GM12878 (cell line): ENCODE data around the gene BHLHE41. TPM values are rescaled to one million over a fixed set of nuclear protein-coding genes. Genes with fewer than 3 reads are reported as not detected.

ENCODE experiments used
- ATAC-seq: fragments of 200-7000 bp; cut with Tn5 transposase; 3 replicates; pipeline ENCODE4 v1.9.1; 2020; ENCODE audit warnings: mild to moderate bottlenecking, moderate library complexity
- BruUV-seq: library from RNA; stranded (reverse); fragments of 400-500 nt; replicated peaks from 2 replicates; lab custom pipeline; 2021; lab: Mats Ljungman, UMichigan
- CTCF ChIA-PET: fragments of 300-600 bp; sonication (Branson Sonifier 250); formaldehyde crosslinking; extraction: SDS; loops from one replicate; lab custom pipeline; 2021; ENCODE audit warnings: inconsistent platforms; lab: Yijun Ruan, JAX
- POLR2A ChIA-PET: fragments of 350-600 bp; formaldehyde crosslinking; extraction: SDS; loops from one replicate; lab custom pipeline; 2021; ENCODE audit warnings: inconsistent platforms; lab: Charles Lee
- RAD21 ChIA-PET: fragments of 300-600 bp; sonication (Branson Sonifier 250); formaldehyde crosslinking; loops from one replicate; lab custom pipeline; 2023; ENCODE audit warnings: antibody characterized with exemption; ENCODE audit not compliant: unreplicated experiment; lab: Charles Lee
- SMC1A ChIA-PET: fragments of 300-600 bp; sonication (Branson Sonifier 250); formaldehyde crosslinking; loops from one replicate; lab custom pipeline; 2023; ENCODE audit not compliant: unreplicated experiment, uncharacterized antibody; lab: Charles Lee
- DNase-seq: peaks from one replicate; pipeline ENCODE4 v3.0.0-alpha.2; 2011; ENCODE audit warnings: low read depth, low spot score
- FAIRE-seq: peaks from 3 replicates; lab custom pipeline; 2011; peaks lifted over from hg19 to GRCh38; lab: Jason Lieb, UNC
- H2AFZ ChIP-seq: 2 replicates; pipeline ENCODE4 v1.6.0; 2011; ENCODE audit warnings: low read depth, low read length, control low read depth; ENCODE audit not compliant: control insufficient read depth
- H3K27ac ChIP-seq: 2 replicates; pipeline ENCODE4 v1.5.1; 2011; ENCODE audit warnings: control low read depth; ENCODE audit not compliant: control insufficient read depth, insufficient read depth
- H3K27me3 ChIP-seq, 2 experiments: replicated peaks in 1 of 2; 2 replicates each; pipeline versions ENCODE4 v1.6.0 to v1.6.1; 2011; ENCODE audit warnings: low read length in 1 of 2; ENCODE audit not compliant: control insufficient read depth in 2 of 2, insufficient read depth in 2 of 2
- H3K36me3 ChIP-seq, 2 experiments: 2 replicates each; pipeline ENCODE4 v1.5.1; 2011; ENCODE audit warnings: low read length in 1 of 2; ENCODE audit not compliant: control insufficient read depth in 2 of 2, insufficient read depth in 2 of 2
- H3K4me1 ChIP-seq: 2 replicates; pipeline ENCODE4 v1.6.1; 2011; ENCODE audit warnings: mild to moderate bottlenecking, low read length, moderate library complexity, mixed read lengths; ENCODE audit not compliant: control insufficient read depth, insufficient read depth
- H3K4me2 ChIP-seq: 2 replicates; pipeline ENCODE4 v1.6.0; 2011; ENCODE audit warnings: control low read depth; ENCODE audit not compliant: control insufficient read depth, insufficient read depth
- H3K4me3 ChIP-seq: fragments of 200-600 bp; sonication (generic); 2 replicates; pipeline ENCODE4 v1.5.1; 2016
- H3K79me2 ChIP-seq: 2 replicates; pipeline ENCODE4 v1.6.0; 2011; ENCODE audit warnings: low read length; ENCODE audit not compliant: control insufficient read depth, insufficient read depth
- H3K9ac ChIP-seq: 2 replicates; pipeline ENCODE4 v1.8.0; 2011; ENCODE audit warnings: low read length, control low read depth, mixed read lengths; ENCODE audit not compliant: control insufficient read depth, insufficient read depth
- H3K9me3 ChIP-seq: replicated peaks from 3 replicates; pipeline ENCODE4 v1.5.1; 2011; ENCODE audit warnings: mild to moderate bottlenecking, low read length; ENCODE audit not compliant: control insufficient read depth, insufficient read depth
- H4K20me1 ChIP-seq: 2 replicates; pipeline ENCODE4 v1.6.0; 2011; ENCODE audit not compliant: control insufficient read depth, insufficient read depth
- ASH2L ChIP-seq: fragments of 300-600, 200-600 bp; sonication (generic); IDR thresholded peaks from 2 replicates; pipeline ENCODE4 v1.6.1; 2017; ENCODE audit warnings: low read depth, mild to moderate bottlenecking, borderline replicate concordance
- MTA2 ChIP-seq: fragments of 450-650 bp; IDR thresholded peaks from 2 replicates; pipeline ENCODE4 v1.6.1; 2016; ENCODE audit warnings: low read depth, mild to moderate bottlenecking, moderate library complexity
- NR2F1 ChIP-seq: fragments of 450-650 bp; conservative IDR thresholded peaks from 2 replicates; pipeline ENCODE4 v1.6.1; 2017; ENCODE audit warnings: mild to moderate bottlenecking
- WRNIP1 ChIP-seq: IDR thresholded peaks from 2 replicates; pipeline ENCODE4 v1.6.1; 2011; ENCODE audit warnings: low read depth, low read length, improper control_type of control experiment, borderline replicate concordance
- WGBS: methylation state at CpG from one replicate; pipeline ENCODE4 v1.1.6; 2016; ENCODE audit warnings: low lambda C conversion rate; ENCODE audit not compliant: insufficient replicate concordance, insufficient coverage; ENCODE audit errors: missing lambda C conversion rate; 5-methylcytosine and 5-hydroxymethylcytosine counted together
- in situ Hi-C: fragments of 300-500 bp; cut with MboI; formaldehyde crosslinking; loops from 9 replicates; pipeline ENCODE4 v1.14.3; 2018; ENCODE audit warnings: mixed read lengths
- intact Hi-C: fragments of 100-400 bp; cut with micrococcal nuclease; formaldehyde crosslinking; loops from one replicate; pipeline ENCODE4 v1.14.2; 2022; ENCODE audit not compliant: unreplicated experiment
- polyA plus RNA-seq, 11 experiments: library from polyadenylated mRNA; depleted of rRNA in 4 of 11; unstranded in 6 of 11; stranded (reverse) in 5 of 11; fragments of >200 nt; fragmentation: Nextera tagmentation in 4 of 11; fragmentation: Illumina TruSeq in 1 of 11; extraction: Ambion mirVana in 4 of 11; extraction: Trizol in 1 of 11; gene quantifications; 1 replicate in 1 of 11; 2 replicates in 10 of 11; pipeline versions ENCODE4 v1.2.1 to v1.2.3, GENCODE V29; 2011 to 2016; ENCODE audit warnings: inconsistent platforms in 2 of 11, missing spikeins in 2 of 11, low read depth in 1 of 11
- total RNA-seq, 4 experiments: library from RNA; depleted of rRNA in 3 of 4; stranded (reverse); fragments of >200 nt in 3 of 4; fragmentation: Illumina TruSeq in 1 of 4; extraction: Trizol in 1 of 4; gene quantifications; 2 replicates each; pipeline versions ENCODE4 v1.2.1 to v1.2.3, GENCODE V29; 2013 to 2021
- TF ChIP-seq, protein P1 (sequence below): fragments of 450-650 bp; IDR thresholded peaks from 2 replicates; pipeline ENCODE4 v1.6.1; 2017; ENCODE audit warnings: mild to moderate bottlenecking, moderate library complexity

The BHLHE41 gene
- total and polyA plus RNA-seq, 10 of the 15 experiments (the other 5 are each of a cell fraction or from before 2014, with no cell fraction given) = 0.02 to 1.5 (median 0.07) TPM; not detected in 3

DNA sequence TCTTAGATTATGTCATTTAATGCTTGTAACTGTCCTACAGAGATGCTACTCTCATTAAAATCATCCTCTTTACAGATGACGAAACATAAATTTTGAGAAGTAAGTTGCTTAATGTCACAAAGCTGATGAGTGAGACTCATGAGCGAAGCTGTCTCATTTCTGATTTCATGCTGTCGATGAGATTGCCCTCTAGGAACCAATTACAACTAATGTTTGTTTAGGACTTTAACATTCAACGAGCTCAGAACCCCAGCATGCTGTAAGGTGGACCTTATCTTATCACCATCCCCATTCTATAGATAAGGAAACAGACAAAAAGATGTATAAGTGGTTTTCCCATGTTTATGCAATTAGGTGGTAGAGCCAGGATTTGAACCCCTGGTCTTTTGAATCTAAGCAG is 23.1 kb downstream of the BHLHE41 start:
- in situ Hi-C loops = loop anchor here (25.0 kb wide), 1 partner anchor 536 kb away; no protein-coding TSS in a partner anchor
- 54% methylated on average over 4 of the region's 4 CpGs for WGBS

More for the DNA sequence above, 23.1 kb downstream of the BHLHE41 start:
- no peak overlapping the region for H3K4me2 ChIP-seq
- no peak overlapping the region for H3K9ac ChIP-seq
- no peaks in the 10 kb centered on the region for H3K79me2 ChIP-seq
- ATAC-seq (no peak), DNase-seq (no peak), FAIRE-seq (no peak)
- ChIA-PET SMC1A (interaction anchor here (0.9 to 4.5 kb wide), 5 partner anchors 10 to 531 kb away, joined by 3 to 29 read pairs (median 6); no protein-coding TSS in a partner anchor), RAD21 (interaction anchor here (2.0 to 3.8 kb wide), 2 partner anchors 17 to 21 kb away, joined by 5 to 19 read pairs; no protein-coding TSS in a partner anchor), POLR2A (interaction anchor here (1.1 to 1.4 kb wide), 2 partner anchors 10 to 14 kb away, joined by 3 read pairs; no protein-coding TSS in a partner anchor), CTCF (interaction anchor here (0.6 to 2.3 kb wide), 7 partner anchors 14 to 1808 kb away, joined by 3 to 9 read pairs (median 3); no protein-coding TSS in a partner anchor)
- intact Hi-C loops = loop anchor here (5.0 kb wide), 1 partner anchor 416 kb away; no protein-coding TSS in a partner anchor
- BruUV-seq = no TSS peak
- TF ChIP-seq MTA2 (no peak), ASH2L (no peak), WRNIP1 (no peak), NR2F1 (no peak)
- TF ChIP-seq, protein P1, sequence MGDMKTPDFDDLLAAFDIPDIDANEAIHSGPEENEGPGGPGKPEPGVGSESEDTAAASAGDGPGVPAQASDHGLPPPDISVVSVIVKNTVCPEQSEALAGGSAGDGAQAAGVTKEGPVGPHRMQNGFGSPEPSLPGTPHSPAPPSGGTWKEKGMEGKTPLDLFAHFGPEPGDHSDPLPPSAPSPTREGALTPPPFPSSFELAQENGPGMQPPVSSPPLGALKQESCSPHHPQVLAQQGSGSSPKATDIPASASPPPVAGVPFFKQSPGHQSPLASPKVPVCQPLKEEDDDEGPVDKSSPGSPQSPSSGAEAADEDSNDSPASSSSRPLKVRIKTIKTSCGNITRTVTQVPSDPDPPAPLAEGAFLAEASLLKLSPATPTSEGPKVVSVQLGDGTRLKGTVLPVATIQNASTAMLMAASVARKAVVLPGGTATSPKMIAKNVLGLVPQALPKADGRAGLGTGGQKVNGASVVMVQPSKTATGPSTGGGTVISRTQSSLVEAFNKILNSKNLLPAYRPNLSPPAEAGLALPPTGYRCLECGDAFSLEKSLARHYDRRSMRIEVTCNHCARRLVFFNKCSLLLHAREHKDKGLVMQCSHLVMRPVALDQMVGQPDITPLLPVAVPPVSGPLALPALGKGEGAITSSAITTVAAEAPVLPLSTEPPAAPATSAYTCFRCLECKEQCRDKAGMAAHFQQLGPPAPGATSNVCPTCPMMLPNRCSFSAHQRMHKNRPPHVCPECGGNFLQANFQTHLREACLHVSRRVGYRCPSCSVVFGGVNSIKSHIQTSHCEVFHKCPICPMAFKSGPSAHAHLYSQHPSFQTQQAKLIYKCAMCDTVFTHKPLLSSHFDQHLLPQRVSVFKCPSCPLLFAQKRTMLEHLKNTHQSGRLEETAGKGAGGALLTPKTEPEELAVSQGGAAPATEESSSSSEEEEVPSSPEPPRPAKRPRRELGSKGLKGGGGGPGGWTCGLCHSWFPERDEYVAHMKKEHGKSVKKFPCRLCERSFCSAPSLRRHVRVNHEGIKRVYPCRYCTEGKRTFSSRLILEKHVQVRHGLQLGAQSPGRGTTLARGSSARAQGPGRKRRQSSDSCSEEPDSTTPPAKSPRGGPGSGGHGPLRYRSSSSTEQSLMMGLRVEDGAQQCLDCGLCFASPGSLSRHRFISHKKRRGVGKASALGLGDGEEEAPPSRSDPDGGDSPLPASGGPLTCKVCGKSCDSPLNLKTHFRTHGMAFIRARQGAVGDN = no peak
- H3K9me3 ChIP-seq = no peaks in the 10 kb centered on the region
- H3K27ac ChIP-seq = no peak overlapping the region
- no peaks in the 10 kb centered on the region for H3K4me1 ChIP-seq
- peaks cover 0 to 21% of the 10 kb centered on the region in 2 experiments; a peak in 3 of 4 replicates for H3K27me3 ChIP-seq
- H4K20me1 ChIP-seq = no peaks in the 10 kb centered on the region
- H3K36me3 ChIP-seq = no peaks in the 10 kb centered on the region
- H2AFZ ChIP-seq = no peak overlapping the region
- H3K4me3 ChIP-seq = no peak overlapping the region
